SJCRH30 (cell line): ENCODE results near the gene CAMTA1. TPM values are rescaled to one million over a fixed set of nuclear protein-coding genes. Genes with fewer than 3 reads are reported as not detected.

Experiments
- DNase-seq, 2 experiments: peaks; one replicate each; pipeline ENCODE4 v3.0.0-alpha.2; 2015 to 2020
- H3K27ac ChIP-seq: fragments of 250-450 bp; sonication (Bioruptor Pico); 2 replicates; pipeline ENCODE4 v1.5.1; 2020; ENCODE audit warnings: mild to moderate bottlenecking, moderate library complexity
- H3K27me3 ChIP-seq: fragments of 250-450 bp; sonication (Bioruptor Pico); 2 replicates; pipeline ENCODE4 v1.5.1; 2020; ENCODE audit warnings: mild to moderate bottlenecking, moderate library complexity
- H3K36me3 ChIP-seq: fragments of 250-450 bp; sonication (Bioruptor Pico); 2 replicates; pipeline ENCODE4 v1.5.1; 2020; ENCODE audit warnings: mild to moderate bottlenecking, moderate library complexity
- H3K4me1 ChIP-seq: fragments of 250-450 bp; sonication (Bioruptor Pico); 2 replicates; pipeline ENCODE4 v1.5.1; 2020; ENCODE audit warnings: mild to moderate bottlenecking, moderate library complexity
- H3K4me3 ChIP-seq: fragments of 250-450 bp; sonication (Bioruptor Pico); 2 replicates; pipeline ENCODE4 v1.5.1; 2020; ENCODE audit warnings: mild to moderate bottlenecking, moderate library complexity
- H3K9me3 ChIP-seq: fragments of 250-450 bp; sonication (Bioruptor Pico); replicated peaks from 2 replicates; pipeline ENCODE4 v1.5.1; 2020; ENCODE audit warnings: mild to moderate bottlenecking, moderate library complexity
- total RNA-seq: library from RNA; depleted of rRNA; stranded (reverse); fragments of >200 nt; shearing (Covaris generic); gene quantifications from 2 replicates; pipeline ENCODE4 v1.2.3, GENCODE V29; 2014

The CAMTA1 gene
- total RNA-seq, 1 experiment from 2014 or later: 153 TPM

DNA sequence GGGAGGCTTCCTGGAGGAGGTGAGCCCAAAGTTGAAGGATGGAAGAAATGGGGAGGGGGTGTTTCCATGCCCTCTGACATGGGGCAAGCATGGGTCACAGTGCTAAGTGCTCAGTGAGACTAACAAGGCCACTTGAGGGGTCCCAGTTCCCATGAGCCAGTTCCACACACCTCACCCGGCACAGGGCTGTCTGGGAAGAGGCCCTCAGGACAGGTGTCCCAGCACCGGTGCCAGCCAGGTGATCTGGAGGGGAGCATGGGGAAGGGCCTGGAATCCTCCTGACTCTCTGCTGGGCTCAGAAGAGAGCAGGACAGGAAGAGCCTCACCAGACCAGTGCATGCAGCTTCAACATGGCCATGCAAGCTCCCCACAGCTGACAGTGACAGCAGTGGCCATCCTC lies 691.1 kb downstream of the CAMTA1 start:
- Histone ChIP-seq H3K27ac (no peak overlapping the region), H3K4me1 (peaks cover 6% of the 10 kb centered on the region), H3K9me3 (no peaks in the 10 kb centered on the region), H3K4me3 (no peak overlapping the region), H3K36me3 (no peaks in the 10 kb centered on the region), H3K27me3 (no peaks in the 10 kb centered on the region; the same call in 1 of the 2 replicates)
- DNase-seq: no peak

DNA sequence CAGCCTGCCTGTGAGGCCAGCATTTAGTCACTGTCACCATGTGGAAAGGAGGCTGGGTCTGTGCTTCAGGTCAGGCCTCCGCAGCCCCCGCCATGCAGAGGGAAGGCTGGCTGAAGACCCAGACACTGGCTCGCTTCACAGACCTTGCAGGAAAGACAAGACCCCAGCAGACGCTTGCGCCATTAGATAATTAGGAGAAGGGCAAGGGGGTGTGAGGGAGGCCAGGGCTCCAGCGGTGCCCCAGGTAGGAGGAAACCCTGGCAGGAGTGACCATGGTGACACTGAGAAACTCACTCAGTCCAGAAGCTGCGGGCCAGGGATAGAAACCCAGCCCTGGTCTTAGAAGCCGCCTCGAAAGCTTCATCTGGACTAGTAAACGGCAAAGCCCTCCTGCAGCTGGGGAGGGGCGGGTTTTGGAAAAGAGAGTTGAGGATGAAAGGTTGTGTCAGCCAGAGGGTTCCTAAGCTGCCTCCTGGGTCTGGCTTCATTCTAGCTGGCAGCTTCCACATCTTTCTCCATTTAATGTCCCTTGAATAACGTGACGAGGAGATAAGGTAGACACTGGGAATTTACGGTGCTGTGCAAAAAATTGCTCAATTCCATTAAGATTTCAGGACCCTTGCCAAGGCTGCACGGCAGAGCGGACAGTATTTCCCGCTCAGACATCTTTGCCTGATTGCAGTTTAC lies 691.8 kb downstream of the CAMTA1 start:
- no peak for DNase-seq
- Histone ChIP-seq H3K4me1 (no peaks in the 10 kb centered on the region; the same call in 1 of the 2 replicates), H3K36me3 (no peaks in the 10 kb centered on the region), H3K27ac (no peak overlapping the region), H3K27me3 (peaks cover 2% of the 10 kb centered on the region), H3K9me3 (no peaks in the 10 kb centered on the region), H3K4me3 (no peak overlapping the region)

DNA sequence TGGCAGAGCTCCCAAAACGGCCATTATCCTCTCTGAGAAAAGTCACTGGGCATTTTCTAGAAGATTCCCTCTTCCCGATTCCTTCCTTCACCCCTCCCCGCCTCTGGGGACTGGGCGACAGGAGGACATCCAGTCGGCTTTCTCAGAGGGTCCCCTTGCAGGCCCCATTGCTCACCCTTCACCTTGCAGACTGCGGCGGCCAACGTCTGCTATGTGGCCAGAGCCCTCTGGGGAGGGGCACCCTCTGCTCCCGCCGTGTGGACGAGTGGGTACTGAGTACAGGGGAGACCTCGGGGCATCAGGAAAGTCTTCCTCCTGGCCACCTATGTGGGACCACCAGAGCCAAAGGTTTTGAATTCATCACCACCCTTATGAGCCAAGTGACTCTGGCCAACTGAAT lies 692.3 kb downstream of the CAMTA1 start:
- no peak for DNase-seq
- no peaks in the 10 kb centered on the region for H3K9me3 ChIP-seq
- no peaks in the 10 kb centered on the region for H3K4me1 ChIP-seq
- H3K27me3 ChIP-seq: peaks cover 8% of the 10 kb centered on the region
- no peak overlapping the region for H3K4me3 ChIP-seq
- H3K36me3 ChIP-seq: no peaks in the 10 kb centered on the region
- no peak overlapping the region for H3K27ac ChIP-seq

DNA sequence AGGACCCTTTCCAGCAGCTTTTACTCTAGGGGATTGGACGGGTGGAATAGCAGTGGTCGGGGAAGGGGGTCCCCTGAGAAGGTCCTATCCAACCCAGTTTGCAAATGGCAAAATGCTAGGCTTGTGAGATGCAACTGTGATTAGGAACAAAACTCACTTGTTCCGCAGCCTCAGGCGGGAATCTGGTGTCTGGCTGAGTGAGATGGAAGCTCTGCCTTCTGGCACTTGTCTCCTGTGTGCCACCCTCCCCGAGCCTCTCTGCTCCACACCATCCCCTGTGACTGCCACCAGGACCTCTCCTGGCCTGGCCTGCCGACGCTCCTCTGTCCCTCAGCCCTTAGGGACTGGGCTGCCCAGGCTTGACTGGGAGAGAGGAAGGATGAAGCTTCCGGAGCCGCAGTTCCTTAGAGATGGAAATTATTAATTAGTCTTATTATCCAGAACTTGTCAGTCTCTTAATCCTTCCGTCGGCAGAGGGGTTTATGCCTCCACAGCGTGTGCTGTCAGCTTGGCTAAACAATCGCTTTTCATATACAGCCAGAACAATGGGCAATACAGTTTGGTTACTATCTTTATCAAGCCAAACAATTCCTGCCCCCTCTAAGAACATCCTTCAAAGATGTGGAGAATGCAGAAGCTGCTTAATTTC lies 693.0 kb downstream of the CAMTA1 start:
- Histone ChIP-seq H3K4me1 (no peaks in the 10 kb centered on the region), H3K9me3 (no peaks in the 10 kb centered on the region), H3K4me3 (no peak overlapping the region), H3K27ac (no peak overlapping the region), H3K27me3 (peaks cover 15% of the 10 kb centered on the region), H3K36me3 (no peaks in the 10 kb centered on the region)
- no peak for DNase-seq

DNA sequence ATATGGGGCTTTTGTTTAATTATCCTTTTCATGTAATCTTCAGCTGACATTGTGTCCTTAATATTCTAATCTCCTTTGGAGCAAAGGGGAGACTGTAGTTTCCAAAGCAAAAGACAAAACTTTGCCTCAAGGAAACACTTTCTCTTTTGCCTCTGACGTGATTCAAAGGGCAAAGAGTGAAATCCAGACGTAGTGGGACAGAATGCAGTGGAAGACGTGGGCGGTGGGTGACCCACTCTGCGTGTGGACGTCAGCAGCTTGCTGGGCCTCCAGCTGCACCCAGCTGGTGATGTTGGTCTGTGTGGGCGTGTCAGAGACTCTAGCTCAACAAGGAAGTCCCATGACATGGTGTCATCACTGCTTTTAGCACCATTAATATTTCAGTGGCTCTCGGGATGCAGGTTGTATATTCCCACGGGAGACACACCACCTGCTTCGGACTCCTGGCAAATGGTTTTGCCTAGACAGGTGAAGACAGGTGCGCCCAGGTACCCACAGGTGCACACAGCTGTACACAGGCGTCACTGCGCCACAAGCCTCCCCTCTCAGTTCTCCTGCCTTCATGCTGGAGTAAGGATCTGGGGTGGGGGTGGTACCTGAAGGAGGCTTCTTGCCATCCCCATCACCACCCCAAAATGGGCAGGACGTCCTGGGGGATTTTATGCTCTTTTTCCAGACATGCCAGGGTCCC lies 693.7 kb downstream of the CAMTA1 start:
- Histone ChIP-seq H3K36me3 (no peaks in the 10 kb centered on the region), H3K4me3 (no peak overlapping the region), H3K4me1 (no peaks in the 10 kb centered on the region), H3K9me3 (no peaks in the 10 kb centered on the region), H3K27ac (no peak overlapping the region), H3K27me3 (peaks cover 22% of the 10 kb centered on the region)
- no peak for DNase-seq

DNA sequence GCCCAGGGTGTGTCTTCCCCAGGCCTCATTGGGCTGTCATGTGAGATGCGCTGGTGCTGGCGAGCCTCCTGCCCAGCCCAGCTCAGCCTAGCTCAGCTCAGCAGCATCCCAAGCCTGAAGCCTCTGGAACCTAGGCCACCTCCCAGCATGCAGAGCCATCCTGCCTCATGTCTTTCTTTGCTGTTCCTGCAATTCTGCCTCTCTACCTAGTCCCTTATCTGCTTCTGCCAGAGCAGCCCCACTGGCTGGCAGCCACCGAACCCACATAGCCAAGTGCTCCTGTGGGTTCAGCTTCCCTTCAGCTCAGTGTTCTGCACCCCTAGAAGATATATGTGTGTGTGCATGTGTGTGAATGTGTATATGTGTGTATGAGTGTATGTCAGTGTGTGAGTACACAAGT lies 694.3 kb downstream of the CAMTA1 start:
- DNase-seq: no peak
- H3K27me3 ChIP-seq: peaks cover 26% of the 10 kb centered on the region
- H3K27ac ChIP-seq: no peak overlapping the region
- no peak overlapping the region for H3K4me3 ChIP-seq
- H3K4me1 ChIP-seq: no peaks in the 10 kb centered on the region
- no peaks in the 10 kb centered on the region for H3K9me3 ChIP-seq
- H3K36me3 ChIP-seq: no peaks in the 10 kb centered on the region

DNA sequence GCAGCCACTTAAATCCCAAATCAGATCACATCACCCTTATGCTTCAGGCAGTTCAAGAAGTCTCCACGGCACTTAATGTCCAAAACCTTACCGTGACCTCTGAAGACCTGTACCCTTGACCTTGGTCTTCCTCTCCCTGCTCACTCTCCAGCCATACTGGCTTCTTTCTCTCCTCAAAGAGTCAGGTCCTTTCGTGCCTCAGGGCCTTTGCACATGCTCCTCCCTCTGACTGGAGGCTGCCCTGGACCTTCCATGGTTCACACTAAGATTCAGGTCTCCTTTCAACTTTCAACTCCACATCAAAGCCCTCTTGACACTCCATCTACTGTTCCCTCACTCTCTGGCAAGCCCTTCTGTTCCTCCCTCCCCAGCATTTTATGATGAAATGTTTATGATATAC lies 695.9 kb downstream of the CAMTA1 start:
- Histone ChIP-seq H3K27ac (no peak overlapping the region), H3K27me3 (peaks cover 26% of the 10 kb centered on the region), H3K36me3 (no peaks in the 10 kb centered on the region), H3K9me3 (no peaks in the 10 kb centered on the region; the same call in 1 of the 2 replicates), H3K4me3 (no peak overlapping the region), H3K4me1 (no peaks in the 10 kb centered on the region)
- no peak for DNase-seq

DNA sequence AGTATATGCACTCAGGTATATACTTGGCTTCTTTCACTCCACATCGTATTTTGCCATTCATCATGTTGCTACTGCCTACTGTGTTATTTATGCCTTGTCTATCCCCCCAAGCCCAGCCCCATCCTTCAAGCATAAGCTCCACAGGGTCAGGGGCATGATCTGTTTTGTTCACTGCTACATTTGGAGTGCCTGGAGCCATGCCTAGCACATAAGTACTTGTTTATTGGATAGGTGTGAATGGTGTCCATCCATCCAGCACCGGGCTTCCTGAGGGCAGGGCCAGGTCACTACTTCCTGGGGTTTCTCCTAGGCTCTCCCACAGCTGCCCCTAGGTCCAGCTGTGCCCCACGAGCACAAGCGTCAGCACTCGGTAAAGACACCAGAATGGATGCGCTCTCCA lies 696.8 kb downstream of the CAMTA1 start:
- peaks cover 26% of the 10 kb centered on the region for H3K27me3 ChIP-seq
- no peak overlapping the region for H3K27ac ChIP-seq
- H3K4me1 ChIP-seq: no peaks in the 10 kb centered on the region
- no peaks in the 10 kb centered on the region for H3K36me3 ChIP-seq
- H3K4me3 ChIP-seq: no peak overlapping the region
- DNase-seq: no peak
- H3K9me3 ChIP-seq: no peaks in the 10 kb centered on the region; the same call in 1 of the 2 replicates

DNA sequence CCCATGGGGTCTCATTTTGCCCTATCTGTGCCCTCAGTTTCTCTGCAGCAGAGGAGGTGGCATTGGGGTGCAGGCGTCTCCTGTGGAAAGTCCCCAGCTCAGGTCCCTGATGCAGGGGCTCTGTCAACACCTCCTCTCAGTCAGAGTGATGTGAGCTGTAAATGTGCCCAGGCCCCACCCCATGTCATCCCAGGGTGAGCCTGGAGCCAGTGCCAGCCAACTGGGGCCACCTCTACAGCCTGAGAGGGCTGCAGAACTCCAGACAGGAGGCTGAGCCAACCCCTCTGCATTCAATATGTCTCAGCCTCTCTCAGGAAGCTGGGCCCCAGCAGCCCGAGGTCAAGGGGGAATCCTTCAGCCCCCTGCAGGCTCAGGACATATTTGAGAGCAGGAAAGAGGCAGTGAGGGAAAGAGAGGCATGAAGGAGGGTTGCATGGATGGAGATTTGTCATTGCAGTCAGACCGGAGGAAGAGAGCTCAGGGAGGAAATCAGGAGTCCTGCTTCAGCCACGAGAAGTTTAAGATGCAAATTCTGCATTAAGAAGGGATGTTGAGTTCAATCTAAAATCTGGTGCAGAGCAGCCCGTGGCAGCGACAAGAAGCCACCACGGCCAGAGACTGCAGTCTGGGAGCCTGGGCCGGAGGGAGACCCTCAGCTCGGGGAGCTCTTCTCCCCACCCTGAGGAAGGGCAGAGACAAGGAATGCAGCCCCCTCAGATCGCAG lies 697.7 kb downstream of the CAMTA1 start:
- DNase-seq: no peak
- H3K27me3 ChIP-seq: peaks cover 26% of the 10 kb centered on the region
- no peaks in the 10 kb centered on the region; the same call in 1 of the 2 replicates for H3K9me3 ChIP-seq
- no peaks in the 10 kb centered on the region for H3K36me3 ChIP-seq
- H3K4me3 ChIP-seq: no peak overlapping the region
- H3K4me1 ChIP-seq: no peaks in the 10 kb centered on the region
- H3K27ac ChIP-seq: no peak overlapping the region

DNA sequence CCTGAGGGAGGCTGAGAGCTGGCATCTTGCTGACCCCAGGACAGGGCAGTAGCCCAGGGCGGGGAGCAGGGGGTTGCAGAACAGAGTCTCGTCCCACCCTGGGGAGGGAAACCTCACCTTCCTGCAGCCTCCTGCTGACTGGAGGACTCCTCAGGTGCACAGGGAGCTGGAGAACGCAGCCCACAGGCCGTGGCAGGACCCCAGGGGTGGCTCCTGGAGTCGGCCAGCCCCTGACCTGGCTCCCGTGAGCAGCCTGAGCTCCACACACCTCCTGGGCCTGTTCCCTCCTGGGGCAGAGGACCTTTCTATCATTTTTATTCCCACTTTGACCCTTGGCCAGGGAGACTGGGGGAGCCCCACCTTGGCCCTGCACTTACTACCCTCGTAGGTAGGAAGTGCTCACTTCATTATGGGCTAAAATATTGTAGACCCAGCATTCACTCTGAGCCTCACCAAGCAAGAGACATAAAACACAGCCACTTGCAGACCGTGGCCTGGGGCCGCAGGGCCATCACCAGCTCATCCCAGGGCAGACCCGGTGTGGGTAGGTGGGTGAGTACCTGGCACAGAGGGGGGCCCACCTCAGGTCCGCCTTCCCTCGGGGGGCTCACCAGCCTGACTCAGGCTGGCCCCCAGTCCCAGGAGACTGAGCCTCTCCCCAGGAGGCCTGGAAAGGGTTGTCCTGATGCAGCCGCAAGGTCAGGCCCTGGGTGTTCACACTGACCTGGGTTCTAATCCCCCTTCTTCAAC lies 698.6 kb downstream of the CAMTA1 start:
- no peak for DNase-seq
- Histone ChIP-seq H3K4me1 (no peaks in the 10 kb centered on the region), H3K9me3 (no peaks in the 10 kb centered on the region; the same call in 1 of the 2 replicates), H3K4me3 (no peak overlapping the region), H3K27ac (no peak overlapping the region), H3K27me3 (peaks cover 26% of the 10 kb centered on the region), H3K36me3 (no peaks in the 10 kb centered on the region)

DNA sequence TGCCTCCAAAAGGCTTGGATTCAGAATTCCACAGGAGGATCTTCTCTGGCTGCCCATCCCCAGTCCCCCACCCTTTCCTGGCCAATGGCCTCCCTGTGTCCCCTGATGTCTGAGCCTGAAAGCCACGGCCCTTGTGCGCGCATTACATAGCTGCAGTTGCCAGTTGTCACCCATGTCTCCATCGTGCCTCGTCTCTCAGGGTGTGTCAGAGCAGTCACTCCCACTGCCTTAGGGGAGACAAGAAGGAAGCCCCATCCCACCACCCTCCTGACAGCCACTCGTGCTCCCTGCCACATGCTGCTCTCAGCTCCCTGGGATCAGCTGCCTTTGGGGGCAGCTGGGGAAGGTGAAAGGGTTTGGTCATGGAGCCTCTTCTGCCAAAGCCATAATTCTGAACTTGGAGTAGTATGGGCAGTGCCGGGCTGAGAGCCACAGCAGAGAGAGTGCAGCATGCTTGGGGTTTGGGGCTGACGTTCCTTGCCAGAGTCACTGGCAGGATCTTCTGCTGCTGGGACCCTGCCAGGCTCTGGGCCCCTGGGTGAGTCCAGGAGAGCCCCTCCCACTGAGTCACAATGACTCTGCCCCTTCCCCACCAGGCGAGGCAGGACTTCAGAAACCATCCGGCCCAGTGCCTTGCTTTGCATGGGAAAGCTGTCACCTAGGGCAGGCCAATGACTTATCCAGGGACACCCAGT lies 700.0 kb downstream of the CAMTA1 start:
- H3K4me1 ChIP-seq: no peaks in the 10 kb centered on the region
- H3K36me3 ChIP-seq: no peaks in the 10 kb centered on the region
- peaks cover 30% of the 10 kb centered on the region for H3K27me3 ChIP-seq
- DNase-seq: no peak
- no peak overlapping the region for H3K4me3 ChIP-seq
- no peak overlapping the region for H3K27ac ChIP-seq
- H3K9me3 ChIP-seq: no peaks in the 10 kb centered on the region; the same call in 1 of the 2 replicates

DNA sequence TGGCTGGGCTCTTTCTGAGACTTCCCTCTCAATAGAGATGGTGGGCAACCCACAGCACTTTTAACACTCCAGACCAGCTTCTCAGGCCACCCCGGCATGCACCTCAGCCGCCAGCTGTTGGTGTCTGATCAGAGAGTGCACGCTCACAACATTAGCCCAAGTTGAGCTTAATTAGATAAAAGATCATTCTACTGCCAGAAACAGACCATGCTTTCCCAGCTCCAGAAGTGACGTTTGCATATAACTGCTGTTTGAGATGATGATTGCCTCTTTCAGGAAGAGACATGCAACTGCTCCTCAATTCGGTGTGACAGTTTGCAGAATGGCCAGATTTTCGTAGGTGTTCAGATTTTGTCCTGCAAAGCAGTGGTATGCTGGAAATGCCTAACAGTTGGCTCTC lies 700.6 kb downstream of the CAMTA1 start:
- no peak overlapping the region for H3K27ac ChIP-seq
- no peaks in the 10 kb centered on the region for H3K4me1 ChIP-seq
- peaks cover 32% of the 10 kb centered on the region for H3K27me3 ChIP-seq
- no peak overlapping the region for H3K4me3 ChIP-seq
- DNase-seq: no peak
- no peaks in the 10 kb centered on the region; the same call in 1 of the 2 replicates for H3K9me3 ChIP-seq
- no peaks in the 10 kb centered on the region for H3K36me3 ChIP-seq

DNA sequence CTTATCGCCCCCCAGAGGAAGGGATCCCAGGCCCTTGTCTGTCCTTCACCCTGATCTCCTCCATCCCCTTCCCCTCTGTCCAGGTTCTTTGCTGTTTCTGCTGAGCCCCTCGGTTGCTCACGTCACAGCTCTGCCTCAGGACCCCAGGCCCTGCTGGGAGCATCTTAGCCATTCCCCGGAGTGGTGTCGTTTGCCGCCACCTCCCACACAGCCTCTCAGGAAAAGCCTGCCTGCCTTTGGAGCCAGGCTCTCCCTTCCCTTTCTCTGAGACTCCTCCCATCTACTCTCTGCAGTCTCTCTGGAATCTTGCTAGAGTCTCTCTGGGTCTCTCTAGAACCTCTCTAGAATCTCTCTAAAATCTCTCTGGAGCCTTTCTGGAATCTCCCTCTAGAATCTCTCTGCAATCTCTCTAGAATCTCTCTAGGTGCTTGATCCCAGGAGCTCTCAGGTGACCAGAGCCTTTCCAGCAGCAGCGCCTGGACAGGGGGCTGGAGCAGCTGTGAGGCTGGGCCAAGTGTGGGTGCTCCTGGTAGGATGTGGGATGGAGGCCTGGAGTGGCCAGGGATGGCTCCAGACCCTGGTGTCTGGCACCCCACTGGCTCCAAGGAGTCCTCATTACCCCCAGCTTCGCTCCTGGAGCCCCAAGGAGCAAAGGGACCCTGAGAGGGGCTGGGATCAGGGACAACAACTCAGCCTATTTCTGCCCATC lies 702.7 kb downstream of the CAMTA1 start:
- DNase-seq: no peak
- H3K4me1 ChIP-seq: no peaks in the 10 kb centered on the region
- H3K36me3 ChIP-seq: no peaks in the 10 kb centered on the region
- H3K9me3 ChIP-seq: no peaks in the 10 kb centered on the region; the same call in 1 of the 2 replicates
- H3K27ac ChIP-seq: no peak overlapping the region
- peaks cover 26% of the 10 kb centered on the region for H3K27me3 ChIP-seq
- no peak overlapping the region for H3K4me3 ChIP-seq
